ENCODE data around the gene EGFR.

EGFR gene

GRCh38 chr7:55018361-55019190, at the start of gene EGFR:
Gene EGFR (plus strand): TSS chr7:55019017. CDS start chr7:55019278, 261 bp downstream.
- no peak for DNase-seq

GRCh38 chr7:54969208-54969967, 49.4 kb upstream of the EGFR start:
- DNase-seq: no peak

- DNase-seq: no peak
Measured at GRCh38 chr7:54972733-54973294, 46.0 kb upstream of the EGFR start.

- no peak for DNase-seq
Measured at GRCh38 chr7:54978364-54979116, 40.3 kb upstream of the EGFR start.

- DNase-seq: no peak
Measured at GRCh38 chr7:54980521-54980920, 38.3 kb upstream of the EGFR start.

GRCh38 chr7:54981913-54982312, 36.9 kb upstream of the EGFR start:
- DNase-seq: no peak

- no peak for DNase-seq
Measured at GRCh38 chr7:54985426-54986330, 33.1 kb upstream of the EGFR start.

- DNase-seq: no peak
Measured at GRCh38 chr7:54986716-54987115, 32.1 kb upstream of the EGFR start.

- DNase-seq: no peak
Measured at GRCh38 chr7:54987772-54988171, 31.0 kb upstream of the EGFR start.

GRCh38 chr7:54988516-54988915, 30.3 kb upstream of the EGFR start:
- no peak for DNase-seq

- DNase-seq: no peak
Measured at GRCh38 chr7:54989453-54990225, 29.2 kb upstream of the EGFR start.

- no peak for DNase-seq
Measured at GRCh38 chr7:54991341-54991740, 27.5 kb upstream of the EGFR start.

- no peak for DNase-seq
Measured at GRCh38 chr7:54992871-54993475, 25.8 kb upstream of the EGFR start.

- no peak for DNase-seq
Measured at GRCh38 chr7:54995166-54995565, 23.7 kb upstream of the EGFR start.

GRCh38 chr7:54995610-54996363, 23.0 kb upstream of the EGFR start:
- no peak for DNase-seq

- no peak for DNase-seq
Measured at GRCh38 chr7:54996391-54996790, 22.4 kb upstream of the EGFR start.

- DNase-seq: no peak
Measured at GRCh38 chr7:55004579-55004978, 14.2 kb upstream of the EGFR start.

- no peak for DNase-seq
Measured at GRCh38 chr7:55005241-55005851, 13.5 kb upstream of the EGFR start.

- DNase-seq: no peak
Measured at GRCh38 chr7:55006499-55006898, 12.3 kb upstream of the EGFR start.

- no peak for DNase-seq
Measured at GRCh38 chr7:55013851-55014250, 5.0 kb upstream of the EGFR start.
